Thoracic aorta (tissue), 2 donors: ENCODE results near the gene IMPG2. TPM values are rescaled to one million over a fixed set of nuclear protein-coding genes. Genes with fewer than 3 reads are reported as not detected.

Experiments
- ATAC-seq: fragments of 150-250 bp; one replicate; pipeline ENCODE4 v1.8.0; 2017; ENCODE audit warnings: low read depth; ENCODE audit not compliant: insufficient number of reproducible peaks, low FRiP score
- DNase-seq: peaks from one replicate; pipeline ENCODE4 v3.0.0-alpha.2; 2020; ENCODE audit warnings: low spot score
- H3K27ac ChIP-seq, 2 donors: fragments of 200-600 bp; sonication (generic); 1 replicate in 1 of 2; 2 replicates in 1 of 2; pipeline ENCODE4 v1.5.1; 2016; ENCODE audit warnings: mild to moderate bottlenecking in 2 of 2, moderate library complexity in 2 of 2
- H3K27me3 ChIP-seq: fragments of 200-600 bp; sonication (generic); replicated peaks from 2 replicates; pipeline ENCODE4 v1.6.0; 2016; ENCODE audit warnings: mild to moderate bottlenecking; ENCODE audit not compliant: insufficient read depth
- H3K36me3 ChIP-seq: fragments of 200-600 bp; sonication (generic); one replicate; pipeline ENCODE4 v1.5.1; 2016
- H3K4me1 ChIP-seq, 2 donors: fragments of 200-600 bp; sonication (generic); 1 replicate in 1 of 2; 2 replicates in 1 of 2; pipeline versions ENCODE4 v1.5.1 to v1.6.0; 2016; ENCODE audit warnings: low read depth in 2 of 2, mild to moderate bottlenecking in 1 of 2; ENCODE audit not compliant: control insufficient read depth in 1 of 2
- H3K4me3 ChIP-seq: fragments of 200-600 bp; sonication (generic); 2 replicates; pipeline ENCODE4 v1.5.1; 2016; ENCODE audit warnings: mild to moderate bottlenecking
- H3K9me3 ChIP-seq: fragments of 200-600 bp; sonication (generic); 2 replicates; pipeline ENCODE4 v1.5.1; 2016
- CTCF ChIP-seq: fragments of 200-600 bp; sonication (generic); IDR thresholded peaks from one replicate; pipeline ENCODE4 v1.5.1; 2019; ENCODE audit warnings: antibody characterized with exemption
- total RNA-seq, 2 donors: library from RNA; depleted of rRNA; stranded (reverse); fragments of >200 nt; gene quantifications; one replicate each; pipeline versions ENCODE4 v1.1.0 to v1.2.3, GENCODE V29; 2016

IMPG2 gene
- total RNA-seq, 2 donors from 2014 or later = 0.21 to 0.81 TPM

GRCh38 chr3:101230618-101231017, 89.8 kb downstream of the IMPG2 start:
- Histone ChIP-seq H3K9me3 (no peaks in the 10 kb centered on the region), H3K4me3 (no peak overlapping the region), H3K27me3 (no peaks in the 10 kb centered on the region), H3K36me3 (no peaks in the 10 kb centered on the region), H3K4me1 (peaks cover 0 to 3% of the 10 kb centered on the region in 2 donors), H3K27ac (no peak overlapping the region)
- no peak for DNase-seq
- TF ChIP-seq CTCF = no peak
- no peak for ATAC-seq

DNA sequence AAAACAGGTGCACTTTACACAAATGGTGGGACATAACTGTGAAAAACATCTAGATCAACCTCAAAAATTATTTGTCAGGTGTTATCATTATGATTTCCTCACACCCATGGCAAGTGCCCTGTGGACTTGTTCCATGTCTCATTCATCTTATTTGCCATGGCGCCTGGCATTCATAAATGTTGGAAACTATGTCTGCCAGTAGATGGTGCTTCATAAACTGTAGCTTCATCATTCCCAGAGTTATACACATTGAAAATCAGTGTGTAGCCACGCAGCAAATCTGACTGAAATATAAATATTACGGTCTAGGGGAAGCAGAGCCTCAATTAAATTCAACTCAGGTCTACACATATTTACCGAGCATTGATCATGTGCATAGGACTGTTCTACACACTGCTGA, 90.7 kb downstream of the IMPG2 start:
- ATAC-seq = no peak

GRCh38 chr3:101228441-101228840, 91.9 kb downstream of the IMPG2 start:
- no peaks in the 10 kb centered on the region for H3K36me3 ChIP-seq
- H3K4me1 ChIP-seq = peaks cover 0 to 3% of the 10 kb centered on the region in 2 donors
- DNase-seq = no peak
- TF ChIP-seq CTCF = no peak
- ATAC-seq = no peak
- H3K27ac ChIP-seq = no peak overlapping the region
- H3K4me3 ChIP-seq = no peak overlapping the region
- H3K27me3 ChIP-seq = no peaks in the 10 kb centered on the region
- no peaks in the 10 kb centered on the region for H3K9me3 ChIP-seq

More for the DNA sequence above, 90.7 kb downstream of the IMPG2 start:
- TF ChIP-seq CTCF = peak; percentile 28
- DNase-seq = no peak
- H3K4me1 ChIP-seq = peaks cover 0 to 3% of the 10 kb centered on the region in 2 donors
- no peak overlapping the region for H3K4me3 ChIP-seq
- no peaks in the 10 kb centered on the region for H3K9me3 ChIP-seq
- no peaks in the 10 kb centered on the region for H3K27me3 ChIP-seq
- no peaks in the 10 kb centered on the region for H3K36me3 ChIP-seq
- no peak overlapping the region for H3K27ac ChIP-seq

DNA sequence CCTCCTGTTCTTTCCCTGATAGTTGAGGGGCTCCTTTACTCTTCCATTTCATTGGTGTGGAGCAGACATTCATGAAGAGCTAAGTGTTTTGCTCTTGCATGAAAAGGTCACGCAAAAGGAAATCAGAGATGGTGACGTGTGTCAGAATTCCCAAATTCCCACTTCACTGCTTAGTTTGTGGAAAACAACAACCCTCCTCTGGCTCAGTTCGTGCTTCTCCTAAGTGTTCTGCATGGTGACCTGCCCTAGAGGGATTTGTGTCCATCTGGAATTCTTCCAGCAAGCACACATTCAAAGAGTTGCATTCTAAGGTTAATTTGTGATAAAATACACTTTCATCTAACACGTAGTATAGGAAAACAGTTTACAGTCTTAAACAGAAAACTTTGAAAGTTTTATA, 95.6 kb downstream of the IMPG2 start:
- Histone ChIP-seq H3K9me3 (no peaks in the 10 kb centered on the region), H3K4me1 (peaks cover 0 to 3% of the 10 kb centered on the region in 2 donors), H3K36me3 (no peaks in the 10 kb centered on the region), H3K4me3 (no peak overlapping the region), H3K27me3 (no peaks in the 10 kb centered on the region), H3K27ac (no peak overlapping the region)
- ATAC-seq (no peak), DNase-seq (no peak)
- no peak for TF ChIP-seq CTCF

GRCh38 chr3:101223016-101223415, 97.4 kb downstream of the IMPG2 start:
- peaks cover 0 to 2% of the 10 kb centered on the region in 2 donors for H3K4me1 ChIP-seq

More at GRCh38 chr3:101223016-101223415, 97.4 kb downstream of the IMPG2 start:
- DNase-seq = no peak
- Histone ChIP-seq H3K36me3 (no peaks in the 10 kb centered on the region), H3K9me3 (no peaks in the 10 kb centered on the region), H3K27ac (no peak overlapping the region), H3K4me3 (no peak overlapping the region), H3K27me3 (no peaks in the 10 kb centered on the region)
- ATAC-seq = no peak
- TF ChIP-seq CTCF = no peak
